Transverse colon (tissue), 4 donors: Measurements from ENCODE around the gene UNC119. TPM values are rescaled to one million over a fixed set of nuclear protein-coding genes. Genes with fewer than 3 reads are reported as not detected.

Experiments used
- DNase-seq: peaks from one replicate; pipeline ENCODE4 v3.0.0-alpha.2; 2019
- H3K27ac ChIP-seq, 4 donors: fragments of 200-600 bp; sonication (generic); 2 replicates each; pipeline ENCODE4 v1.5.1; 2016 to 2018; ENCODE audit warnings: inconsistent platforms in 4 of 4
- H3K27me3 ChIP-seq: fragments of 200-600 bp; sonication (generic); 2 replicates; pipeline ENCODE4 v1.5.1; 2017; ENCODE audit warnings: inconsistent platforms
- H3K36me3 ChIP-seq, 4 donors: fragments of 200-600 bp; sonication (generic); 2 replicates each; pipeline ENCODE4 v1.5.1; 2017 to 2019; ENCODE audit warnings: inconsistent platforms in 4 of 4
- H3K4me1 ChIP-seq, 4 donors: fragments of 200-600 bp; sonication (generic); 2 replicates each; pipeline ENCODE4 v1.5.1; 2017 to 2020; ENCODE audit warnings: inconsistent platforms in 4 of 4
- H3K4me3 ChIP-seq, 4 donors: fragments of 200-600 bp; sonication (generic); 1 replicate in 1 of 4; 2 replicates in 3 of 4; pipeline versions ENCODE4 v1.5.1 to v1.6.1; 2017 to 2019; ENCODE audit warnings: inconsistent platforms in 4 of 4
- H3K9me3 ChIP-seq, 2 donors: fragments of 200-600 bp; sonication (generic); 2 replicates each; pipeline ENCODE4 v1.5.1; 2017 to 2019; ENCODE audit warnings: inconsistent platforms in 2 of 2
- CTCF ChIP-seq, 5 experiments: fragments of 200-600 bp in 3 of 5; fragments of 450-650 bp in 2 of 5; sonication (generic) in 3 of 5; IDR thresholded peaks; 1 replicate in 2 of 5; 2 replicates in 3 of 5; pipeline ENCODE4 v1.5.1; 2016 to 2017; ENCODE audit warnings: antibody characterized with exemption in 5 of 5, inconsistent platforms in 3 of 5, mild to moderate bottlenecking in 2 of 5, moderate library complexity in 1 of 5
- EP300 ChIP-seq: sonication (generic); formaldehyde crosslinking; IDR thresholded peaks from one replicate; pipeline ENCODE4 v1.6.1; 2017; ENCODE audit warnings: antibody characterized with exemption, low read depth
- POLR2A ChIP-seq: fragments of 450-650 bp; IDR thresholded peaks from one replicate; pipeline ENCODE4 v1.6.1; 2016; ENCODE audit warnings: antibody characterized with exemption, mild to moderate bottlenecking, moderate library complexity
- POLR2AphosphoS5 ChIP-seq, 3 donors: sonication (generic); formaldehyde crosslinking; IDR thresholded peaks; one replicate each; pipeline ENCODE4 v1.6.1; 2016; ENCODE audit warnings: antibody characterized with exemption in 3 of 3
- WGBS, 2 donors: methylation state at CpG; one replicate each; pipeline ENCODE4 v1.1.5; 2018; ENCODE audit warnings: low coverage in 1 of 2; 5-methylcytosine and 5-hydroxymethylcytosine counted together
- in situ Hi-C, 4 donors: fragments of 200-750 bp; cut with MboI; loops; one replicate each; pipeline versions ENCODE4 v1.15.0 to v1.15.1; 2017; ENCODE audit warnings: low sequenced_read_pairs in 3 of 4, low pct_ligation_motif_present in 1 of 4, low pct_unique_long_range_greater_than_20kb in 1 of 4
- intact Hi-C: fragments of 100-400 bp; cut with DNase I; formaldehyde crosslinking; loops from one replicate; pipeline ENCODE4 v1.15.1; 2023; ENCODE audit warnings: low total_unique reads
- total RNA-seq, 4 donors: library from RNA; depleted of rRNA; stranded (reverse); fragments of >200 nt; gene quantifications; one replicate each; pipeline ENCODE4 v1.1.0, GENCODE V29; 2016

UNC119 gene
- total RNA-seq, 4 donors from 2014 or later, result 16.4 to 52.4 (median 32.8) TPM

GRCh38 chr17:28498652-28499363 lies 53.6 kb downstream of the UNC119 start:
- intact Hi-C loops (no loop called here), in situ Hi-C loops (loop anchor here in 2 of 4 donors (5.0 to 10.0 kb wide), 2 partner anchors 33 to 116 kb away; partner anchors contain the start of gene RSKR (in 2 of the 2))
- H3K27me3 ChIP-seq, result no peaks in the 10 kb centered on the region
- H3K9me3 ChIP-seq, result no peaks in the 10 kb centered on the region
- TF ChIP-seq EP300 (no peak), POLR2A (no peak), CTCF (IDR thresholded peaks at IDR 0.05) (no peak), POLR2AphosphoS5 (IDR thresholded peaks at IDR 0.05) (no peak)
- peaks cover 0 to 35% (median 24%) of the 10 kb centered on the region in 4 donors for H3K4me1 ChIP-seq
- DNase-seq, result no peak
- no peak overlapping the region for H3K4me3 ChIP-seq
- H3K36me3 ChIP-seq, result no peaks in the 10 kb centered on the region
- WGBS, 2 donors, result 43% methylated on average over 12 of the region's 12 CpGs; no CpG with 5 or more reads in 1 of the 2 donors
- H3K27ac ChIP-seq, result peak overlapping the region in 1 of 4 donors; percentile 57

GRCh38 chr17:28497931-28498330 lies 54.5 kb downstream of the UNC119 start:
- intact Hi-C loops, result no loop called here
- no peaks in the 10 kb centered on the region for H3K27me3 ChIP-seq
- no peaks in the 10 kb centered on the region for H3K9me3 ChIP-seq
- WGBS, 2 donors, result 23% methylated on average over 9 of the region's 9 CpGs; no CpG with 5 or more reads in 1 of the 2 donors
- H3K27ac ChIP-seq, result no peak overlapping the region
- in situ Hi-C loops, result loop anchor here in 2 of 4 donors (5.0 to 10.0 kb wide), 2 partner anchors 34 to 117 kb away; partner anchors contain the start of gene RSKR (in 2 of the 2)
- H3K4me3 ChIP-seq, result no peak overlapping the region
- peaks cover 0 to 35% (median 24%) of the 10 kb centered on the region in 4 donors for H3K4me1 ChIP-seq
- TF ChIP-seq POLR2AphosphoS5 (IDR thresholded peaks at IDR 0.05), result no peak
- TF ChIP-seq CTCF (IDR thresholded peaks at IDR 0.05), result no peak
- no peak for TF ChIP-seq POLR2A
- no peak for TF ChIP-seq EP300
- no peak for DNase-seq
- no peaks in the 10 kb centered on the region for H3K36me3 ChIP-seq

Other genes with a start within 250 kb of the UNC119 start
- gene TMEM97, start 233.4 kb downstream of the UNC119 start, total RNA-seq, result 10 to 100 TPM in 1 of 4 donors, 1 to 10 TPM in 2, not detected in 1; 4.5 to 57.7 (median 8.9) TPM
- 10 to 100 TPM in 3 of 4 donors, 1 to 10 TPM in 1; 7.2 to 46.0 (median 32.4) TPM for gene IFT20, start 217.2 kb downstream of the UNC119 start, total RNA-seq
- gene TNFAIP1, start 216.9 kb downstream of the UNC119 start, total RNA-seq, result 100 to 1,000 TPM in 1 of 4 donors, 10 to 100 TPM in 3; 25.6 to 137 (median 49.4) TPM
- 10 to 100 TPM; 54.9 to 95.3 (median 66.5) TPM for gene POLDIP2, start 195.1 kb downstream of the UNC119 start, total RNA-seq
- gene SEBOX, start 187.4 kb downstream of the UNC119 start, total RNA-seq, result not detected
- not detected for gene VTN, start 182.3 kb downstream of the UNC119 start, total RNA-seq
- 10 to 100 TPM in 2 of 4 donors, 1 to 10 TPM in 2; 6.0 to 22.1 (median 9.5) TPM for gene SARM1, start 180.9 kb downstream of the UNC119 start, total RNA-seq
- 10 to 100 TPM in 2 of 4 donors, 1 to 10 TPM in 2; 7.5 to 15.9 (median 11.0) TPM for gene SLC46A1, start 146.4 kb downstream of the UNC119 start, total RNA-seq
- 10 to 100 TPM in 3 of 4 donors, not detected in 1; 49.7 to 95.0 (median 50.3) TPM for gene SLC13A2, start 79.0 kb downstream of the UNC119 start, total RNA-seq
- gene FOXN1, start 46.3 kb downstream of the UNC119 start, total RNA-seq, result under 1 TPM in 2 of 4 donors, not detected in 2; 0.14 to 0.32 TPM
- gene PIGS, start 18.9 kb upstream of the UNC119 start, total RNA-seq, result 100 to 1,000 TPM in 2 of 4 donors, 10 to 100 TPM in 2; 18.1 to 182 (median 87.6) TPM
- 10 to 100 TPM in 2 of 4 donors, 1 to 10 TPM in 2; 3.0 to 46.1 (median 18.7) TPM for gene ALDOC, start 24.3 kb upstream of the UNC119 start, total RNA-seq
- 10 to 100 TPM in 3 of 4 donors, 1 to 10 TPM in 1; 8.9 to 21.5 (median 13.6) TPM for gene SPAG5, start 46.4 kb upstream of the UNC119 start, total RNA-seq
- gene RSKR, start 61.6 kb upstream of the UNC119 start, total RNA-seq, result 10 to 100 TPM in 3 of 4 donors, 1 to 10 TPM in 1; 8.3 to 70.8 (median 22.1) TPM
- gene BLTP2, start 92.5 kb upstream of the UNC119 start, total RNA-seq, result 100 to 1,000 TPM; 117 to 120 (median 118) TPM
- gene SDF2, start 109.3 kb upstream of the UNC119 start, total RNA-seq, result 10 to 100 TPM; 32.2 to 69.9 (median 49.1) TPM
- gene SUPT6H, start 109.6 kb upstream of the UNC119 start, total RNA-seq, result 100 to 1,000 TPM in 1 of 4 donors, 10 to 100 TPM in 3; 50.8 to 167 (median 61.6) TPM
- 1 to 10 TPM in 2 of 4 donors, under 1 TPM in 1, not detected in 1; 0.96 to 2.9 (median 1.4) TPM for gene PROCA1, start 159.3 kb upstream of the UNC119 start, total RNA-seq
- gene RAB34, start 165.2 kb upstream of the UNC119 start, total RNA-seq, result 10 to 100 TPM; 41.1 to 60.5 (median 50.0) TPM
- gene RPL23A, start 167.4 kb upstream of the UNC119 start, total RNA-seq, result 100 to 1,000 TPM; 238 to 385 (median 342) TPM
- 10 to 100 TPM in 1 of 4 donors, 1 to 10 TPM in 1, not detected in 2; 5.6 to 11.5 TPM for gene TLCD1, start 173.6 kb upstream of the UNC119 start, total RNA-seq
- 10 to 100 TPM in 1 of 4 donors, 1 to 10 TPM in 3; 5.7 to 52.3 (median 8.3) TPM for gene NEK8, start 176.2 kb upstream of the UNC119 start, total RNA-seq
- gene TRAF4, start 191.4 kb upstream of the UNC119 start, total RNA-seq, result 100 to 1,000 TPM in 3 of 4 donors, 10 to 100 TPM in 1; 65.7 to 191 (median 126) TPM